ENCODE measurements around the gene CPSF7. TPM values are rescaled to one million over a fixed set of nuclear protein-coding genes. Genes with fewer than 3 reads are reported as not detected.

CPSF7 gene
- total RNA-seq, 1 experiment from 2014 or later: 145 TPM

DNA sequence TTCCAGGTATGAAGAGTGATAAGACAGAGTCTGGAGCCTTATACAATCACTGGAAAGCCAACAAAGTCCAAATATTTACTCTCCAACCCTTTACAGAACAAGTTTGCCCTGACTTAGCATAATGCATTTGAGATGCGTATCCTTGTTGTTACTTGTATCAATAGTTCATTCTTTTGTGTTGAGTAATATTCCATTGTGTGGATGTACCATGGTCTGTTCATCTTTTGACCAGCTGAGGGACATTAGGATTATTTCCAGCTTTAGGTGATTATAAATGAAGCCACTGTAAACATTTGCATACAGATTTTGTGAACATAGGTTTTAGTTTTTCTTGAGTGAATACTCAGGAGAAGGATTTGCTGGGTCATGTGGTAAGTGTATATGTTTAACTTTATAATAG lies 9.8 kb upstream of the CPSF7 start:
- Histone ChIP-seq H4K91ac (ENCODE audit: insufficient read length, low read depth, low read length) (no peak overlapping the region), H2AFZ (ENCODE audit: low read length) (no peak overlapping the region), H3K4me2 (ENCODE audit: insufficient read depth, insufficient read length, low read length) (no peak overlapping the region), H3K27ac (ENCODE audit: insufficient read length, low read depth, low read length) (no peak overlapping the region), H2BK20ac (ENCODE audit: low read depth, low read length, poor library complexity, severe bottlenecking) (no peak overlapping the region), H3K79me2 (ENCODE audit: insufficient read depth, low read length) (peaks cover 10% of the 10 kb centered on the region; the same call in 1 of the 2 replicates), H4K5ac (ENCODE audit: insufficient read length, low read depth, low read length) (no peak overlapping the region), H4K8ac (replicated peaks; ENCODE audit: insufficient read length, low read depth, low read length) (no peak overlapping the region), H3K18ac (ENCODE audit: insufficient read length, low read depth, low read length) (no peak overlapping the region), H3K4me1 (ENCODE audit: insufficient read depth, low read length) (no peaks in the 10 kb centered on the region), H3K9me3 (ENCODE audit: control insufficient read depth, low read depth, low read length) (no peaks in the 10 kb centered on the region), H4K20me1 (ENCODE audit: control insufficient read depth, insufficient read depth, insufficient read length) (no peaks in the 10 kb centered on the region), H3K79me1 (ENCODE audit: insufficient read depth, low read depth, low read length, poor library complexity, severe bottlenecking) (peaks cover 12% of the 10 kb centered on the region), H3K23me2 (ENCODE audit: insufficient read length, low read depth, low read length, poor library complexity, severe bottlenecking) (no peaks in the 10 kb centered on the region), H3T11ph (ENCODE audit: low read length) (no peak overlapping the region), H2BK12ac (ENCODE audit: insufficient read length, low read depth, low read length) (no peak overlapping the region), H3K27me3 (ENCODE audit: insufficient read depth, low read length) (no peaks in the 10 kb centered on the region), H2BK120ac (ENCODE audit: low read depth, low read length, poor library complexity, severe bottlenecking) (no peak overlapping the region), H3K56ac (ENCODE audit: insufficient read length, low read depth, low read length) (no peak overlapping the region), H2BK15ac (ENCODE audit: low read depth, low read length) (no peak overlapping the region), H2AK5ac (ENCODE audit: insufficient read length, low read length) (no peak overlapping the region), H3K4ac (ENCODE audit: low read depth, low read length) (no peak overlapping the region), H2BK5ac (ENCODE audit: insufficient read length, low read length) (no peak overlapping the region), H3K23ac (ENCODE audit: insufficient read length, low read depth, low read length) (no peak overlapping the region), H3K9ac (ENCODE audit: extremely low read depth, insufficient read length, low read length) (no peak overlapping the region), H3K14ac (ENCODE audit: insufficient read depth, low read length) (no peak overlapping the region)
- peaks cover 53 to 75% (median 71%) of the 10 kb centered on the region in 3 experiments; a peak in 6 of 7 replicates for H3K36me3 Mint-ChIP-seq (ENCODE audit: insufficient read depth in 1 of 3, low read depth in 3 of 3)
- H3K27me3 Mint-ChIP-seq (ENCODE audit: low read depth): no peaks in the 10 kb centered on the region
- no peak for DNase-seq
- TF ChIP-seq, protein P1, sequence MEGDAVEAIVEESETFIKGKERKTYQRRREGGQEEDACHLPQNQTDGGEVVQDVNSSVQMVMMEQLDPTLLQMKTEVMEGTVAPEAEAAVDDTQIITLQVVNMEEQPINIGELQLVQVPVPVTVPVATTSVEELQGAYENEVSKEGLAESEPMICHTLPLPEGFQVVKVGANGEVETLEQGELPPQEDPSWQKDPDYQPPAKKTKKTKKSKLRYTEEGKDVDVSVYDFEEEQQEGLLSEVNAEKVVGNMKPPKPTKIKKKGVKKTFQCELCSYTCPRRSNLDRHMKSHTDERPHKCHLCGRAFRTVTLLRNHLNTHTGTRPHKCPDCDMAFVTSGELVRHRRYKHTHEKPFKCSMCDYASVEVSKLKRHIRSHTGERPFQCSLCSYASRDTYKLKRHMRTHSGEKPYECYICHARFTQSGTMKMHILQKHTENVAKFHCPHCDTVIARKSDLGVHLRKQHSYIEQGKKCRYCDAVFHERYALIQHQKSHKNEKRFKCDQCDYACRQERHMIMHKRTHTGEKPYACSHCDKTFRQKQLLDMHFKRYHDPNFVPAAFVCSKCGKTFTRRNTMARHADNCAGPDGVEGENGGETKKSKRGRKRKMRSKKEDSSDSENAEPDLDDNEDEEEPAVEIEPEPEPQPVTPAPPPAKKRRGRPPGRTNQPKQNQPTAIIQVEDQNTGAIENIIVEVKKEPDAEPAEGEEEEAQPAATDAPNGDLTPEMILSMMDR (conservative IDR thresholded peaks at IDR 0.05): no peak
- H3K4me1 Mint-ChIP-seq: peaks cover 4 to 6% of the 10 kb centered on the region in 2 experiments; a peak in 3 of 4 replicates
- no peak overlapping the region for H3K4me3 Mint-ChIP-seq
- no peak overlapping the region; a peak in 1 of 7 replicates for H3K27ac Mint-ChIP-seq
- WGBS (ENCODE audit: extremely low coverage, insufficient read length, low lambda C conversion rate): no CpG with 5 or more reads among the region's 1 CpG
- no peaks in the 10 kb centered on the region; a peak in 1 of 5 replicates for H3K9me3 Mint-ChIP-seq
